HG03045 (cell line): ENCODE measurements around the gene CCKAR.
"Not testable (repeated sequence)": the region's sequence is repeated elsewhere in the genome, so short reads cannot be mapped to it uniquely, and the experiment has no call there.

Experiments
- ATAC-seq: cut with Tn5 transposase; IDR thresholded peaks from one replicate; pipeline ENCODE4 v1.9.1; 2021; ENCODE audit warnings: mild to moderate bottlenecking, moderate library complexity; ENCODE audit not compliant: unreplicated experiment

CCKAR gene, protein sequence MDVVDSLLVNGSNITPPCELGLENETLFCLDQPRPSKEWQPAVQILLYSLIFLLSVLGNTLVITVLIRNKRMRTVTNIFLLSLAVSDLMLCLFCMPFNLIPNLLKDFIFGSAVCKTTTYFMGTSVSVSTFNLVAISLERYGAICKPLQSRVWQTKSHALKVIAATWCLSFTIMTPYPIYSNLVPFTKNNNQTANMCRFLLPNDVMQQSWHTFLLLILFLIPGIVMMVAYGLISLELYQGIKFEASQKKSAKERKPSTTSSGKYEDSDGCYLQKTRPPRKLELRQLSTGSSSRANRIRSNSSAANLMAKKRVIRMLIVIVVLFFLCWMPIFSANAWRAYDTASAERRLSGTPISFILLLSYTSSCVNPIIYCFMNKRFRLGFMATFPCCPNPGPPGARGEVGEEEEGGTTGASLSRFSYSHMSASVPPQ

DNA sequence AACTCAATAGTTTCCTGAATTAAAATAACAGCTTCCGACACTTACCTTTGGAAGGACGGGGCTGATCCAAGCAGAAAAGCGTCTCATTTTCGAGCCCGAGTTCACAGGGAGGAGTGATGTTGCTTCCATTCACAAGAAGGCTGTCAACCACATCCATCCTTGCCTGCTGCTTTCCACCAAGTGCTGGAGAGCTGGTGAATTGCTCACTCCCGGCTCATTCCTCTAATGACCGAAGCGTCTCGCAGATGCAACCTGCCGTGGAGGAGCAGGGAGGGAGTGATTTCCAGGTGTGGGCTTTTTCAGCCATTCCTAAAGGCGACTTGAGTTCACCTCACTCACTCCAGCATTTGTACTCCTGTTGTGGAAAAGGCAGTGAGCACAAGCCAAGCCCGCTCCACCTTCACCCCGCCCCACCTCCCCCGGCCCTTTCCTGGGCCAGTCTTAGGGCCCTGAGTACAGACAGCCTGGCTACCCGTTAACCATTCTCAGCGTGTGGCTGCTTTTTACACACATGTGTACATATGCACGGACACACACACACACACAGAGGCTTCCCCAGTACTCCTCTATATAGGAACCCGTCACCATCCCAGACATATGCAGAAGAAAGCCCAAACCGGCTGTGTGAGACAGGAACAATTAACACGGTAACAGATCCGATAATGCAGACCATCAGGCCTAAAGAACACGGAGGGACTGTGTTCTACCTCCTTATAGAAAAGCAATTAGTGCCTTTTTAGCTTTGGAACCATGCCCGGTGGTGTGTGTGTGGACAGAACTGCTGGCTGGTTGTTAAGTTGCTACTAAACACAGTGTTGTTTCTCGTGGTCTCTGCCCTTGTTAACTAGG lies at the start of gene CCKAR:
CCKAR (minus strand) TSS at position 374 of the 849 bp plus-strand sequence; CDS start at position 157, 217 bp downstream.
- no peak for ATAC-seq

DNA sequence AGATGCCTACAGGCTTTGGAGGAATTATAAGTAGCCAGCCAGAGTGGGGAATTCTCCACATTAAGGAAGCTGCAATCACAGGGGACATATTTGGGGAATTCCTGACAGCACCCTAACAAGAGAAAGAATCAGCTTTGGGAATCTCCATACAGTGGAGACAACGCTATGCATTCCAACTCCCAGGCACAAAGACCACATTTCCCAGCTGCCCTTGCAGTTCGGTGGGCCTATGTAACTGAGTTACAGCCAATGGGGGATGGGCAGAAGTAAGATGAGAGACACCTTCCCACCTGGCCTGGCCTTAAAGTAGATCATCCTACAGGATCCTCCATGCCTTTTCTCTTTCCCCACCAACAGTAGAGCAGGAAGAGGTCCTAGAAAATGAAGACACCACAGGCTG lies 43.4 kb upstream of the CCKAR start:
- ATAC-seq = no peak

DNA sequence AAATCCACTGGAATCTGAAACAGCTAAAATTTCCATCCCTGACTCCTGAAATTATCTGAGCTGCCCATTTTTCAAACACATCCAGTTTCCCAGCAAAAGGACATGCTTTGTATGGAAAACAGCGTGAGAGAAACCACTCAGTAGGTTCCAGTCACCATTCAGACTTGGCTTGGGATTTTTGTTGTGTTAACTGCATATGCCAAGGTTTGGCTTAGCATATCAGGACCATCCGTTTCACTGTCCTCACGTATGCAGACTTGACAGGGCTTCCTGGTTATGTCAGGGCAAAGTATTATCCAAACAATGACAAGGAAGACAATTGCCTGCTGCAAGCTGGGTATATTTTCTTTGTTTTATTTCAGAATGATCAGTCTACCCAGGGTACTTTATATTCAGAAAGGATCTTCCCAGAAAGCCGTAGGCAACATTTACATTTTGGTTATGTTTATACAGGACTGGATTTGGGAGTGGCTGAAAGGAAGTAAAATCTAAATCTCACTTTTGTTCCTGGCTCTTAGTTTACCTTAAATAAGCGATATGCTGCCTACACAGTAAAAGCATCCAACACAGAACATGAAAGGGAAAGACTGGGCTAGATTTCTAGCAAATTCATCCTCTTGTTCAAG lies 41.3 kb upstream of the CCKAR start:
- ATAC-seq = no peak

DNA sequence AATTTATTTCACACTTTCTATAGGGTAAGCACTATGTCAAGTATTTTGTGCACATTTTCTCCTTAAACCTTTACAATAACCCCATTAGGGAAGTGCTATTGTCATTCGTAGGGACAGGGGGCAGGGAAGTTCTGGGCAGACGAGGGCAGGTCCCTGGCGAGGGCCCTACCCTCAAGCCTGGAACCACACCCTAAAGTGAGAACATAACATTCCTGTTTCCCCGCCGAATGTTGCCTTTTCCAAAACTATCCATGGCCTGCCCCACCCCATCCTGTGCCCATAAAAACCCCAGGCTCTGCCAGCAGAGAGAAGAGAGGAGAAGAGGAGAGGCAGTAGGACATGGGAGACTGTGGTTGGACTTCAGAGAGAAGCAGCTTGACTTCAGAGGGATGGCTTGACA lies 39.8 kb upstream of the CCKAR start:
- no peak for ATAC-seq

DNA sequence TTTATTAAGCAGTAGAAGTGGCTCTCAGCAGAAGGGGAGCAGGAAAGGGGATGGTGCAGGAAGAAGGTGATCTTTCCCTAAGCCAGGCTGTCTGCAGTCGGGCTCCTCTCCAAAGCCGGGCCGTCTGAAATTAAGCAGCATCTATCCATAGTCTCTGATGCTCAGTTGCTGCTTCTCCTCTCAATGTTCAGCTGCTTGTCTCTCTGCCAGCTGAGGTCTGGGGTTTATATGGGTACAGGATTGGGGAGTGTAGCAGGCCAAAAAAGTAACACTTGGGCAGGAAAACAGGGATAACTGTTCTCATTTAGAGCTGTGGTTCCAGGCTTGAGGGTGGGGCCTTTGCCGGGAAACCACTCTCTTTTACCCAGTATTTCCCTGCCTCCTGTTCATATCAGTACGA lies 39.2 kb upstream of the CCKAR start:
- ATAC-seq = no peak

DNA sequence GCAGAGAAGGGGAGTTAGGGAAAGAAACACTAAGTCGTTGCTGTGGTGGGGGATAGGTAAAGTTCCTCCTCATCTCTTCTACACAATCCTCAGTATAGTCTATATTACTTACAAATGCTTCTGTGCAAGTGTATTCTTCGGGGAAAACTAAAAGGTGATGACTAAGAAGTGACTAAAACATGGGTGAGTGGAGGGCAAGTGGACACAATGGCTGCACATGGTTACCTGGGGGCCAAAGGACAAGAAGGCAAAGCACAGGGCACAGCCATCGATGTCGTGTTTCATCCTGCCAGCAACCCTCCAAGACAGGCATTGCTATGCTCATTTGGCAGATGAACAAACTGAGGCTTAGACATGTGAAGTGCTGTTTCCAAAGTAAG lies 35.5 kb upstream of the CCKAR start:
- ATAC-seq = no peak

DNA sequence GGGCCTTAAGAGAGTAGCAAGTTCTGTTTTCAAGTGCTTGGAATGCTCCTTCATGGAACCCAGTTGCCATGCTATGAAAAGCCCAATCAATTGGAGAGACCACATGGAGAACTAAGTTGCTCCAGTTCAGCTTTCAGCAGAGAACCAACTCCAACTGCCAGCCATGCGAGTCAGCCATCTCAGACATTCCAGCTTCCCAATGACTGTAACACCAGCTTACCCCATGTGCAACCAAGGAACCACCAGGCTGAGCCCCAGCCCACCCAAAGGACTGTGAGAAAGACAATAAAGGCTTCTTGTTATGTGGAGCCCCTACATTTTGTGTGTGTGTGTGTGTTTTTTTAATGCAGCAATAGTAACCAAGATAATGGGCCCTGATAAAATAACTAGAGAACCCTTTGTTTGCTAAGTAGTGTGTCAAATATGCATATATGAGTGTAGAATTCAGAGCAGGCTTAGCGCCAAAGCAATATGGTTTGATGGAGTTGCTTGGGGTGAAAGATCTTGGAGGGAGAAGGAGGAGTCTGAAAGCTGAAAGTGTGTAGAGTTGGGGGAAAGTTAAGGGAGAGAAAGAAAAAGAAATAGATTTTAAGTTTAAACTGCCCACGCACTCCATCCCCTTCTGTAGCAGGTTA lies 35.0 kb upstream of the CCKAR start:
- no peak for ATAC-seq

DNA sequence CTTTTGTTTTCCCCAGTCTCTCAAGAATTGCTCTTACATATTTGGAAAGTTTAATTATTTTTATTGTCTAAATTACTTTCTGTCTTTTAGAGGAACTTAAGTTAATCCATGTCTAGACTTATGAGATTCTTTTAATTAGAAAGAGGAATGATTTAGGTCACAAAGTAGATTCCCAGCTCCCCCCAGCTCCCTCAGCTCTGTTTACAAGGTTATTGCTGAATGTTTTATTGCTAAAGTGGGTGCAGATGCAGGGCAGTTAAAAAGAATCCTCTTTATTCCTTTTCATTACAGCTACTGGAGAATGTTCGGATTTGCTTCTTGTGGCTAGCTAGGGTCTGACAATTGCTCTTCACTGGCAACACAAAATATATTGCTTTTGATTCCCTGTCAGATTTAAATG lies 33.7 kb upstream of the CCKAR start:
- ATAC-seq = no peak

DNA sequence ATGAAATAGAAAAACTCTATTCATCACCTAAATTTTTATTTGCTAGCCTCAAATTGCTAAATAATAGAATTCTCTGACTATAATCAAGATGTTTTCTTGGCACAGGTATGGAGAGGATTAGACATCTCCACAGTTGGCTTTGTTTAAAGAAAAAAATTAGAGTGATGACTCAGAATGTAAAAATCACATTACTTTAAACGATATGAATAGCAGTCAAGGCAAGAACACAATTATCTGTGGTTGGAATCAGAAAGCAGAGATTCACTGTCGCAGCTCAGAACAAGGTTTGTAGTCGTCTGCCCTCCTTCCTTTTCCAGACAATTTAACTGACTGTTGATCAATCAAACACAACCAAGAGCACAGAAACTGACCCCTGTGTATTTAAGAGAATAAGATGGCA lies 32.2 kb upstream of the CCKAR start:
- no peak for ATAC-seq

DNA sequence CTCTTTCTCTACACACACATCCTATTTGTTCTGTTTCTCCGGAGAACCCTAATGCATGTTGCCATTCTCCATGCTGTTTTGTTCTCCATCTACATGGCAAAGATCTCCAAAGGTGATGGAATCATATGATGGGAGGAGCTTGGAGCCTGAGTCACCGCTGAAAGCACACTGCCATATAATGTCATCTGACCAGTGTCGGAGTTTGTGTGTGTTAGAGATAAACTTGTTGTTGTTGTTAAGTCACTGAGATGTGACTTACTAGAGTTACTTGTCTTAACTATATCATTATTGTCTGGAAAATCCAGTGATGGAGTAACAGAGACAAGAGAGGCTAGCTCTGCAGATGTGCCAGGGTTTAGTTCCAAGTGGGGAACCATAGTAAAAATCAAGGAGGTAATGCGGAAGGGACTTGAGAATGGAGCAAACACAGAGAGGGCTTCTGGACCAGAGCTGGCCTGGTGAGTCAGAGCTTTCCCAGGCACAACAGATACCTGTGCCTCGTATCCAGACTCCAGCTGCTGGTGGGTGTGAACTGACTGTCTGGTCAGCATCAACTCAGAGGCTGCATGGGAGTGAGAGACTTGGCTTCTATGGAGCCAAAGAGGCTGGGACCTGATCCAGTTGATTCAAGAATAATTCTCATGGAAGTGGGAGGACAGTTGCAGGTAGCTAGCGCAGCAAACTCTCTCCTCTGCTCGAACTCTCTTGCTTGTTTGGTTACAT lies 30.6 kb upstream of the CCKAR start:
- no peak for ATAC-seq

DNA sequence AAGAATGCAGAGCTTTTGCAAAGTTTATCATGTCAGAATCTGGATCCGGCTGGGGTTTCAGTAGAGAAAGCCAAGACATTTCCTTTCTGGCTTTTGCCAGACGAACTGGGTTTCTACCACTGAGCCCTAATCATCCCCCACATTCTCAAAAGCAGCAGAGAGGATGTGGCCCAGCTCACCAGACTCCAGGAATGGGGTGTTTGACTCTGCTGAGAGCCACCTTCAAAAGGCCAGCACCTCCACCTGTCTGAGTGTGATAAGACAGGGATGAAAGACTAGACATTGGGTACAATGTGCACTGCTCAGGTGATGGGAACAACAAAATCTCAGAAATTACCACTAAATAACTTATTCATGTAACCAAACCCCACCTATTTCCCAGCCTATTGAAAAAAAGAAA lies 25.7 kb upstream of the CCKAR start:
- no peak for ATAC-seq

DNA sequence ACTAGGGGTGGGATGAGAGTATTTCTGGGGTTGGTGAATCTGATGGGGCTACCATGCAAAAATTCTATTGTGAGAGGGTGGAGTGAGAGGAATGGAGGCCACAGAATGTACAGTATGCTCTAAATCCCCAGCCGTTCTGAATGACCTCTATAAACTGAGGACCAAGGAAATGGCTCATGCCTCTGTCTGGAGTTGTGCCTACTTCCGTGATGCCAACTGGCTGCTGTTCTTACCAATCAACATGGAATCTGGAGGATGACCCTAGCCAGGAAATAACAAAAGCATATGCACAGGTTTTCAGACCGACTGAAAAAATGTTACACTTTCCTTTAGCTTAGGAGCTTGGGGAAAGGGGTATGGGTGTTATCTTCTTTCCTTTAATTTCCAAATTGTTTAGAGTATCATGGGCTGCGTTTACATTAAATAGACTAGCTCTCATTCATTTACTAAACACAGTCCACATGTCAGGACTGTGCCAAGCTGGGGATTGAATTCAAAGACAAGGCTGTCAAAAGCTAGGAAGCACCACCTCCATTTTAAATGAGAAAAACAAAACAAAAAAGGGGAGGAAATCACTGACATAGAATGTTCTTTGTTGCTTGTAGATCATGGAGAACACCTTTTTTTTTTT lies 20.2 kb upstream of the CCKAR start:
- no peak for ATAC-seq

DNA sequence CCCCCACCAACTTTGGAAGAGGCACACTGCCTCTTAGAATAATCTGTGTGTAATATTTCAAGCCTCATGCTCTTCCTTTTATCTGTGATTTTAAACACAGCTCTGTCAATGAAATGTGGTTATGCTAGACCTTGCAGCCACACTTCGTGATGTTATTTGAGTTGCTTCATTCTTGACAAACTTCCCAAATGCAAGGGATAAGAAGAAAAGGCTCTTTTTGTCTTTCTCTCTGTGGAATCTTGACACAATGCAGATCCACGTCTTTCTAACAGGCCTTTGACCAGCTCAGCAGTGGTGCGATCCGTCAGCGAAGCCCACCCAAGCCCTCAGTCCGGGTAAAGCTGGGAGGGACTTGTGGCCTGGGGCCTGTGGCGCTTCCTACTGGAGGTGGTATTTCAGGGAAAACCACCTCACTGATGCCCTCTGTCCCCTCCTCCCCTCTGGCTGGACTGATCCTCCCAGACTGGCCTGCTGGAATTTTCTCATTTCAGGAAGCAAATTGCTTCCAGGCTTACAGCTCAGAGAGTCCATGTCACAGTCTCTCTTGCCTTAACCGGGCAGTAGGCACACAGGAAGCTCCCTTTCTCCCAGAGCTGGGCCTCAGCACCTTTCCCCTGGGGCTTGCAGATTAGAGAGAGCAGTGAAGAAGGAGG lies 19.5 kb upstream of the CCKAR start:
- no peak for ATAC-seq

DNA sequence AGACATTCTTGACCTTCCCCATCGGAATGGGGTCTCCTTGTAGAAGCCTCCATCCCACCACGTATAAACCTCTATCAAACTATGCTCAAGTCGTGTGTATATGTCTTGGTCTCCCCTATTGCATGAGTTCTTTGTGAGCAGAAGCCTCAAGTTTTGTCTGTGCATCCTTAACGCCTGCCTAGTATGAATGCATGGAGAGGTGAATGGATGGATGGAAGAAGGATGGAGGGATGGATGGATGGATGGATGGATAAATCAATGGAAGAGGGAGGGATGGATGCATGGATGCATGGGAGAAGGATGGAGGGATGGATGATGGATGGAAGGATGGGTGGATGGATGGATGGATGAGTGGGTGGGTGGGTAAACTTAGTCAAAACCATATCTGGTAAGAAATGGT lies 17.0 kb upstream of the CCKAR start:
- no peak for ATAC-seq

DNA sequence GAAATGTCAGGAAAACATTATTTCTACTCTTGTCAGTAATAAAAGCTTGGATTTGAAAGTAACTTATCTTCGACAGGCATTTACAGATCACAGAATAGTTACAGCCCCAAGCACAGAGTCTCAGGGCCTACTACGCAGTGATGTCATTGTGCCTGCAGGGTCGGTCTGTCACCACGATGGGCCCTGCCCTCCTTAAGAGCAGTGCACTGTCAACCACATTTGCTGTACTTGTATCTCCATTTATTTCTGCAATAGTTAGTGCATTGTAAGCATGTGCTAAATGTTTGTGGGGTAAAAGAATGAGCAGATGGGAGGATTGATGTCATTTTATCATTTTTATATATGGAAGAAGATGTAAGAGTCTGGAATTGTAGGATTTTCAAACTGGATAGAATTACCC lies 13.6 kb upstream of the CCKAR start:
- no peak for ATAC-seq

DNA sequence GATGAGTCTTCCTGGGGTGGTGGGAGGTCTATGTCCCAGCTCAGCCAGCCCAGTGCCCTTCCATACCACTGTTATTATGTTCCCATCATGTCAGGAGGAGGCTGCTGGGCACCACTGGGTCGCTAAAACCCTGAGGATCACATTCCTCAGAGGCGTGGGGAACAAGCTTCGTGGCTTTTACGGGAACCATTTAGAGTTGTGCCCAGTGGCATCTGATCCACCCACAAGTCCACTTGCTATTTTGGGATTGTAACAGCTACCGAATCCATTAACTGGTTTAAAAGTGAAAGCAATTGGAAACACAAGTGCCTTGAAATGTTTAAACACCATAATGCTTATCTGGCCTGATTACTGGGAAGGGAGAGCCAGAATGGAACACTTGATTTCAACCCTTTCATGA lies 13.1 kb upstream of the CCKAR start:
- no peak for ATAC-seq

DNA sequence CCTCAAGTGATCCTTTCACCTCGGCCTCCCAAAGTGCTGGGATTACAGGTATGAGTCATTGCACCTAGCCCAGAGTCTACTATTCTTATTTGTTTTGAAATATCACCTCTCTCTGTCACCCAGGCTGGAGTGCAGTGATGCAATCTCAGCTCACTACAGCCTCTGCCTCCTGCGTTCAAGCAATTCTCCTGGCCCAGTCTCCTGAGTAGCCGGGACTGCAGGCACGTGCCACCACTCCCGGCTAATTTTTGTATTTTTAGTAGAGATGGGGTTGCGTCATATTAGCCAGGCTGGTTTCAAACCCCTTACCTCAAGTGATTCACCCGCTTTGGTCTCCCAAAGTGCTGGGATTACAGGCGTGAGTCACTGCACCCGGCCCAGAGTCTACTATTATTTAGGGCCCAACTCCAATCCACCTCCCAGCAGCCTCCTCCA lies 10.3 kb upstream of the CCKAR start:
- not testable (repeated sequence) for ATAC-seq

DNA sequence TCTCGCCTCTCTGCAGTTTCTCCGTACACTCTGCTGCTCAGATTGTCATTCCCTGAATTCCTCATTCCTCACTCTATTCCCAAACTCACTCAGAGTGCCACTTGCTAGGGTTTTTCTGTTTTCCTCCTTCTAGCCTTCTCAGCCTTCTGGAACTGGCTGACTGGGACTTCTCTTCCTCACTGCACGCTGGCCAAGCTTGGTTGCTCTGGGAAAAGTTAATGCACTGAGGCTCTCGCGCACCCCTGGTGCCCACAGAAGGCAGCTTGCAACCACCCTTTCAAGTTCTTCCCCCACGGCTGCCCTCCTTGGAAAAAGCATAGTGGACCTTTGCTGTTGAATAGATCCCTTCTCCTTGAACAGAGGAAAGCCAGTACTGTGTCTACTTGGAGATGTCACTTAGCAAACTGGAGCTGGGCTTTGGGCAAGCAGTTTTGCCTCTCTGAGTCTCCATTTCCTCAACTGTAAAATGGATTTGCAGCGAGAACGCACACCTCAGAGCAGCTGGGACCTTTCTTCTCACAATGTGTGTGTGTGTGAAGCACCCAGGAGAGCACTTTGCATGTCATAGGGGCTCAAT lies 6.0 kb upstream of the CCKAR start:
- ATAC-seq = no peak

DNA sequence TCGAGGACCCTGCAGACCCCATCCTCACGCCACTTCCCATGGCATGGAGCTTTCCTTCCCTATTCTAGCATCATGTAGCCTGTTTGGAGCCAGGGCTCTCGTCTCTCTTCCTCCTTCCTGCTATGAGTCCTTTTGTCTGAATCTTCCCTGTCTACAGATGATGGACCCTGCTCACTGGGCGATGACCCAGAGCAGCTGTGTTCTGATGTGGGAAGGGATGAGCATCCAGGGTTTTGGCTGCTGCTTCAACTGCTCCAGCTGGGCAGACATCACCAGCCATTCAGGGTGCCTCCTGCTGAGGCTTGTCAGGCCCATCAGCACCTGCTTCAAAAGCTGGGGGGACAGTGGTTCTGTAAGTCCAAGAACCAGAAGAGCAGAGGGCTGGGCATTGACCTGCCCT lies 3.2 kb upstream of the CCKAR start:
- ATAC-seq = no peak
